Measurements from ENCODE around the gene ZNF185.

ZNF185 gene

DNA sequence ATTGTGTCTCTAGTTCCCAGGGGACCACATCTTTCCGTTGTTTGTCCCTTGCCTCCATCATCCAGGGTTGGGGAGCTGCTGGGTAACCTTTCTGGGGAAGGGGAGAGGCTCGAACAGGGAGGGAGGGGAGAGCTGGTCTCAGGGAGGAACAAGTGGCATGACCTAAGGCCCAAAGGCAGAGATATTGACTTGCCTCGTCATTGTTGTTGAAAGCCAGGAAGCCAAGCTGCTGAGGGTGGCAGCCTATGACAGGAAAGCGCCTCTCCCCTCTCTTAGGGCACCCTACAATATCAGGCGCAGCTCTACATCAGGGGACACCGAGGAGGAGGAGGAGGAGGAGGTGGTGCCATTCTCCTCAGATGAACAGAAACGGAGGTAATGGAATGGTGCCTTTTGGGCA is 20.8 kb downstream of the ZNF185 start:
- DNase-seq, result no peak

DNA sequence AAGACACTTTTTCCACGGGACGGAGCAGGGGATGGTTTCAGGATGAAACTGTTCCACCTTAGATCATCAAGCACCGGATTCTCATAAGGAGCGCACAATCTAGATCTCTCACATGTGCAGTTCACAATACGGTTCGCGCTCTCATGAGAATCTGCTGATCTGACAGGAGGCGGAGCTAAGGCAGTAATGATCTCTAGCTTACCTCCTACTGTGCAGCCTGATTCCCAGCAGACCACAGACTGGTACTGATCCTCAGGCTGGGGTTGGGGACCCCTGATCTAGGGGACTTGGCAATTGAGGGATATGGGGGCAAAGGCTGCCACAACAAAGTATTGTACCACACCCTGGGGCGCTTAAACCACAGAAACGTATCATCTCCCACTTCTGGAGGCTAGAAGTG is 25.7 kb downstream of the ZNF185 start:
- no peak for DNase-seq

DNA sequence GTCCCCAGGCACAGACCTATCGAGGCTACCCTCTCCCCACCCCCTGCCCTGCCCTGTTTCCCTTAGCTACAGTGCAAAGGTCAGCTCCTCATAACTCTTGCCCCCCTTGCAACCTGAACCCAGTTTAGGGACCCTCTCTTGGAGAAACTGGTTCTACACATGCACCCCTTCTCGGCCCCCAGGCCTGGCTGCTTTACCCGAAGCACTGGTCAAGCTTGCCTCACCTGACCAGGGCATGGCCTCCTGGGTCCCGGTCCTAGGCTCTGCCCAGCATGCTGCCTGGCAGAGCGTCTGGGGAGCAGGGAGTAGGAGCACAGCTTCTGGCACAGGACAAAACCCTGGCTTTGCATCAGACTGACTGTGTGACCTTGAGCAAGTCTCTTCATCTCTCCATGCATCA is 28.0 kb downstream of the ZNF185 start:
- no peak for DNase-seq

GRCh38 chrX:152926279-152926678 is 28.4 kb downstream of the ZNF185 start:
- peak; percentile 0 for DNase-seq

DNA sequence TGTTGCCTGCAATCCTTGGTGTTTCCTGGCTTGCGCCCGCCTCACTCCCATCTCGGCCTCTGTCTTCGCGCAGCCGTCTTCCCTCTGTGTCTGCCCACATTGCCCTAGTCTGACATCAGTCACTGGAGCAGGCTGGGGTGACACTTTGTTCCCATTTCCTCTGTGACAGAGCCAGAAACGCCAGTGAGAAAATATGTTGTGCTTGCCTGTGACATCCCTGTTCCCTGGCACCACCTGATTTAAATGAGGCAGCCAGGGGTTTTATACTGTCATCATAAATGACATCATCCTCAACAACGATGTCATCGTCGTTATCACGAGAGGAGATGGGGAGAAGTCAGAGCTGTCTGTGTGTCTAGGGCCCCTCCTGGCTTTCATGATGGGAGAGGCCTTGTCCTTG is 29.1 kb downstream of the ZNF185 start:
- no peak for DNase-seq

- no peak for DNase-seq
These were observed 30.2 kb downstream of the ZNF185 start for GRCh38 chrX:152927858-152928760.

DNA sequence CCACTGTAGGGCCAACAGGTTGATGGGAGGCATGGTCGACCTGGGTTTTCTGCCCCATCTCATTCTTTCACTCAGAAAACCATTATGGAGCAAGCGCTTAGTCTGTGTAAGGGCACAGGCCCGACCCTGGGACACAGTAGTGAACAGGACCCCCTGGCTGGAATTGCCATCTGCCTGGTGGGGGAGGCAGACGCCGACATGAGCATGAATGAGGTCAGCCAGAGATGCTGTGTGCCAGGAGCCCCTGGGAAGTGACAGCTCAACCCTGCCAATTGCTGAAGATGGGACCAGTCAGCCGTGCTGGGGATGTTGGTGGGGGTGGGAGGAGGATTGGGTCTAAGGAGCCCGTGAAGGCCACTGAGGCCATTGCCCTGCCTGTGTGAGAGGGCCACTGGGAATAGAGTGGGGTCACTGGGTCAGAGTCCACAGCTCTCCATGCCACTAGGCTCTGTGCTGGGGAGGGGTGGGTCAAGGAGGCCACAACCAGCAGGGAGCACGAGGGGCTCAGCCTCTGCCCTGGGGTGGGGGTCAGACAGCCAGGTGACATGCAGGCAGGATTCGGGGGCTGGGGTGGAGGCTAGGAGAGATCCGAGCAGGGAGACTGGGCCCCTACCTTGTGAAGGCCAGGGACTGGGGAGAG is 31.0 kb downstream of the ZNF185 start:
- no peak for DNase-seq

DNA sequence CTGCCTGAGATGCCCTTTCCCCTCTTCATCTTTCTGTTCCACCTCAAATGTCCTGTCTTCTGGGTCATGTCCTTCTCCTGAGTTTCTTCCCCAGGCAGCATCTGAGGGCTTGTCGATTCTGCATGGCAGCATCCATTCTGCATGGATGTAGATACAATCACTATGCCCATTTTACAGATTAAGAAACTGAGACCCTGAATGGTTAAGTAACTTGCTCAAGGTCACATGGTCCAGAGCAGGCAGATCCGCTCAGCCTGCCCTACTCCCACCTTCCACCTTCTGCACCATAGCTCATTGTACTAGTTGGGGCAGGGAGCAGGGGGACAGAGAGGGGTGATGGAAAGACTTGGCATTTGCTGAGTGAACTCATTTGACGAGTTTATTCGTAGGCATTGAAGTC is 32.0 kb downstream of the ZNF185 start:
- no peak for DNase-seq

- DNase-seq, result no peak
These were observed 32.6 kb downstream of the ZNF185 start for GRCh38 chrX:152930516-152930915.

DNA sequence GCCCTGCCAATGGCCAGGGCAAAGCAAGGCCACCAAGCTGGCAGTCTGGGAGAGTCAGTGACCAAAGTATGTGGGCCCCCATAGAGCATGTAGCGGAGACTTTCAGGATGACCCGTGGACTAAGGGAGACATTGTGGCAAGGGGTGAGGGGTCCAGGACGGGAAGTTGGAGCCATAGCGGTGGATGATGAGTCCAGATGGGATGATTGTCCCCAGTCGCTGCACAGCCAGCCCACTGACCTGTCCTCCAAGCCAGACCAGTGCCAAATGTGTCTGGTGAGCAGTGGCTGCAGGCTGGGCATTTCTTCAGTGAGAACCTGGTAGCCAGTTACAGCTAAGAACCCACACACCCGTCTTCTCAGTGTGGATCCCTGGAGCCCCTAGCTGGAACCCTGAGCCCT is 34.3 kb downstream of the ZNF185 start:
- no peak for DNase-seq

DNA sequence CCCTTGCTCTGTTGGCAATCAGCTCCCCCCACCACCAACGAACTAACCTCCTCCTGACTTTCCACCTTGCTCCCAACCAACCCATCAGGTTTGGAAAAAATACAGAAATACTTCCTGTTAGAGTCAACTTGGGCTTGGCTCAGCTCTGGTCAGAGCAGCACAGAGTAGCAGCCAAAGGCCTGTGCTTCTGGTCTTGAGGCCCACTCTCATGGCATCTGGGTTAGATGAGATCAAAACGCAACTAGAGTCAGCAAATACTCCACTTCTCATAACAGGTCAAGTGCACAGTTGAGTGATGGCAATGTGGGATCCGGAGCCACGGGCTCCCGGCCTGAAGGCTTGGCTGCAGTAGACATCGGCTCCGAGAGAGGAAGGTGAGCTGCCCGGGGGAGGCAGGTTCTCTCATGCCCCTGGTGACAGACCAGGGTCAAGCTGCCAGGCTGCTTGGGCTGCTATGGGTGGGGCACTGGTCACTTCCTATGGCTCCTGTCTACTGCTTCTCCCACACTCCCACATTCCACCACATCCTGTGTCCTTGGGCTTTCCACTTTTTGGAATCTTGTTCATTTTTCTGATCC is 34.8 kb downstream of the ZNF185 start:
- DNase-seq, result no peak

GRCh38 chrX:152936306-152936705 is 38.4 kb downstream of the ZNF185 start:
- no peak for DNase-seq

GRCh38 chrX:152937236-152937635 is 39.4 kb downstream of the ZNF185 start:
- DNase-seq, result no peak

DNA sequence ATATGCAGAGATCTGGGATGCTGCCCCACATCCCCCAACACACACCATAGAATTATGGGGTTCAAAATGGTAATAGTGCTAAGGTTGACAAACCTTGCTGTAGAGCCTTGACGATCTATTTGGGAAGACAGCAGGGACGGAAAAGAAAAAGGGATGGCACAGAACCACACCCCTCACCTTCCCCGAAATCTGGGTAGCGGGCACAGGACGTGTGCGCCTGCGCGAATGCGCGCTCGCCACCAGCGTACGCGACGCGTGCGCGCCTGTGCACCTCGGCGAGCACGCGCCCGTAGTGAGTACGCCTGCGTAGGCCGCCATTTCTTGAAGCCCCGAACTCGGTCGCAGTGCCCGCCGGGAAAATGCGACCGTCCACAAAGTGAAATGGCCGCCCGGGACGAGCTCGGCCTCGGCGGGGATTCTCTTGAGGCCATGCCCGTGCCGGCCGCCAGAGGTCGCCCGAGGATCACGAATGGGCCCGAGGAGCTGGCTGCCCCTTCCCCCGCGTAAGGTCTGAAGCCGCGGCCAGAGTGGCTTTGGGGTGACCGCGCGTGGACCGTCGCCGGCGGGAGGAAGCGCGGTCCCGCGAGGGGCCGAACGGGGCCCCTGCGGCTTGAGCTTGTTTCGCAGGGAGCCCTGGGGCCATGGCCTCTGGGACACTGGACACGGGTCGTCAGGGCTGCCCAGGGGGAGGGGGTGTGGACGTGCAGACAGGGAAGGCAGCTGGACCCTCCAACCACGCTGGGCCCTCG is 43.6 kb downstream of the ZNF185 start:
- peak; percentile 92 for DNase-seq

DNA sequence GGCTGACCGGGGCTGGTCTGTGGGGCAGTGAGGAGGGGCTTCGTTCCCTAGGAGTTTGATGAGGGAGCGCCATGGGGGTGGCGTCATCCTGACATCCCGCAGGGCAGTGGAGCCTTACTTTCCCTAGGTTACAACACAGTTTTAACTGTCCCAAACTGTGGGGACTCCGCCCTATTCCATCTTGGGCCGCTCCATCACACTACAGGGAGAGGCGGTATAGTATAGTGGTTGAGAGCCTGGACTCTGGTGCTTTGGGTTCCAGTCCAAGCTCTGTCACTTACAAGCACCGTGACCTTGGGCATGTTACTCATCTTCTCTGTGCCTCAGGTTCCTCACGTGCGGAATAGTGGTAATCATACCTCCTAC is 44.2 kb downstream of the ZNF185 start:
- no peak for DNase-seq

- DNase-seq, result no peak
These were observed 46.0 kb downstream of the ZNF185 start for GRCh38 chrX:152943826-152944225.

- no peak for DNase-seq
These were observed 47.4 kb downstream of the ZNF185 start for GRCh38 chrX:152945021-152945979.

GRCh38 chrX:152946681-152947080 is 48.8 kb downstream of the ZNF185 start:
- no peak for DNase-seq

Measured in NCI-H2227 treated with DMSO at 0.1 percent for 48 hours (cell line).